Left ventricle myocardium inferior (tissue), 1 donor: ENCODE data around the gene TEX264. TPM values are rescaled to one million over a fixed set of nuclear protein-coding genes. Genes with fewer than 3 reads are reported as not detected.

Experiments used
- DNase-seq: peaks from one replicate; pipeline ENCODE4 v3.0.0-alpha.2; 2020
- H3K27ac ChIP-seq: fragments of 200-600 bp; replicated peaks from 2 replicates; pipeline ENCODE4 v1.8.0; 2021
- H3K27me3 ChIP-seq: fragments of 200-600 bp; 2 replicates; pipeline ENCODE4 v1.8.0; 2021; ENCODE audit warnings: low read depth
- H3K36me3 ChIP-seq: fragments of 200-600 bp; 2 replicates; pipeline ENCODE4 v1.8.0; 2021
- H3K4me1 ChIP-seq: fragments of 200-600 bp; 2 replicates; pipeline ENCODE4 v1.8.0; 2021
- H3K4me3 ChIP-seq: fragments of 200-600 bp; 2 replicates; pipeline ENCODE4 v1.8.0; 2021; ENCODE audit warnings: mild to moderate bottlenecking, moderate library complexity
- H3K9me3 ChIP-seq: fragments of 200-600 bp; replicated peaks from 2 replicates; pipeline ENCODE4 v1.8.0; 2021
- intact Hi-C: fragments of 100-400 bp; cut with micrococcal nuclease; formaldehyde crosslinking; loops from one replicate; pipeline ENCODE4 v1.11.0; 2022
- total RNA-seq: library from RNA; stranded (reverse); fragmentation: NEBNext Ultra II Directional; extraction: Animal tissue kit (Norgen Biotek cat#: 25700); gene quantifications from one replicate; pipeline ENCODE4 v1.2.1, GENCODE V29; 2021
- TF ChIP-seq, protein P1 (sequence below): fragments of 200-600 bp; IDR thresholded peaks from 2 replicates; pipeline ENCODE4 v1.8.0; 2021; ENCODE audit warnings: antibody characterized with exemption, mild to moderate bottlenecking, borderline replicate concordance
- donor health status: DM: no; HTN: yes; CAD: no; lungs with severe emphysema.

Gene TEX264
- total RNA-seq, 1 donor from 2014 or later: 33.9 TPM

DNA sequence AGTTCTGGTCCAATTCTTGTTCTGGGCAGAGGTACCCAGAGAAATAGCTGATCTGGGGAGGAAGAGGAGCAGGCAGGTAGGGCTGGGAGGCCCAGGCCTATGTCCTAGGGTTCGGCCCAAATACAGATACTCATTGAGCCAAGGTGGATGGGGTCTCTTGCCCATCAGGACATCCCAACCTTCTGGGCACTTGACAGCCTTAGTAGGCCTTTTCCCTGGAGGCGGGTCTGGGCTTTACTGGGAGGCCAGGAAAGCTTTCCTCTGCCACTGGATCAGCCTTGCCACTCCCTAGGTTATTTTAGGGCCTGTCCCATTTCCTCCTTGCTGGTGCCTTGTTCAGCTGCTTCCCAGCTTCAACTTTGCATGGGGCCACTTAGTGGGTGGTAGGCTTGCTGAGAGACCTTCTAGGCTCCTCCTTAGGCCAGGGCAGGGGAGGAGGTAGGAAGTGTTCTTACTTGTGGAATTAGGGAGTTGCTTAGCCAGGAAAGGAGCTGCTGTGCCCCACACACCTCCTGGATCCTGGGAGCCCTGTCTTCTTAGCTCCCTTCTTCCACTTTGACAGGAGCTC is 9.7 kb downstream of the TEX264 start:
- intact Hi-C loops: no loop called here
- H3K27ac ChIP-seq: peak overlapping the region; percentile 60
- H3K9me3 ChIP-seq: no peaks in the 10 kb centered on the region
- no peak for DNase-seq
- TF ChIP-seq, protein P1, sequence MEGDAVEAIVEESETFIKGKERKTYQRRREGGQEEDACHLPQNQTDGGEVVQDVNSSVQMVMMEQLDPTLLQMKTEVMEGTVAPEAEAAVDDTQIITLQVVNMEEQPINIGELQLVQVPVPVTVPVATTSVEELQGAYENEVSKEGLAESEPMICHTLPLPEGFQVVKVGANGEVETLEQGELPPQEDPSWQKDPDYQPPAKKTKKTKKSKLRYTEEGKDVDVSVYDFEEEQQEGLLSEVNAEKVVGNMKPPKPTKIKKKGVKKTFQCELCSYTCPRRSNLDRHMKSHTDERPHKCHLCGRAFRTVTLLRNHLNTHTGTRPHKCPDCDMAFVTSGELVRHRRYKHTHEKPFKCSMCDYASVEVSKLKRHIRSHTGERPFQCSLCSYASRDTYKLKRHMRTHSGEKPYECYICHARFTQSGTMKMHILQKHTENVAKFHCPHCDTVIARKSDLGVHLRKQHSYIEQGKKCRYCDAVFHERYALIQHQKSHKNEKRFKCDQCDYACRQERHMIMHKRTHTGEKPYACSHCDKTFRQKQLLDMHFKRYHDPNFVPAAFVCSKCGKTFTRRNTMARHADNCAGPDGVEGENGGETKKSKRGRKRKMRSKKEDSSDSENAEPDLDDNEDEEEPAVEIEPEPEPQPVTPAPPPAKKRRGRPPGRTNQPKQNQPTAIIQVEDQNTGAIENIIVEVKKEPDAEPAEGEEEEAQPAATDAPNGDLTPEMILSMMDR: no peak
- H3K36me3 ChIP-seq: peaks cover 23% of the 10 kb centered on the region
- H3K4me3 ChIP-seq: no peak overlapping the region
- peaks cover 93% of the 10 kb centered on the region for H3K4me1 ChIP-seq
- no peaks in the 10 kb centered on the region for H3K27me3 ChIP-seq

DNA sequence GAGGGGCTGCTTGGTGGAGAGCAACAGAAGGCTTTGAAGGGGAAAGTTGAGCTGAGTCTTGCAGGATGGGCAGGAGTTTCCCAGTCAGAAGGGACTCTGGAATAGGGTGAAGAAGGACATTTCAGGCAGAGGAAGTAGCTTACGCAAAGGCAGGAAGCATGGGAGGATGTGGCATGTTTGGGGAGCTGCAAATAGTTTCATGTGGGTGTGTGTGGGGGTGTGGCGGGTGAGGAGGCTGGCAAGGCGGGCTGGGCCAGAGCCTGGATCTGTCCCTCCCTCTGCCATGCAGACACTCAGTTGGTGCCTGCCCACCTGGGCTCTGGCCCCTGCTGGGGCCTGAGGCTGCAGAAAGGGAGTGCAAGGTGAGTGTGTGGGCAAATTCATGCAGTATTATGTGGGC is 10.4 kb downstream of the TEX264 start:
- H3K4me1 ChIP-seq: peaks cover 97% of the 10 kb centered on the region
- intact Hi-C loops: no loop called here

DNA sequence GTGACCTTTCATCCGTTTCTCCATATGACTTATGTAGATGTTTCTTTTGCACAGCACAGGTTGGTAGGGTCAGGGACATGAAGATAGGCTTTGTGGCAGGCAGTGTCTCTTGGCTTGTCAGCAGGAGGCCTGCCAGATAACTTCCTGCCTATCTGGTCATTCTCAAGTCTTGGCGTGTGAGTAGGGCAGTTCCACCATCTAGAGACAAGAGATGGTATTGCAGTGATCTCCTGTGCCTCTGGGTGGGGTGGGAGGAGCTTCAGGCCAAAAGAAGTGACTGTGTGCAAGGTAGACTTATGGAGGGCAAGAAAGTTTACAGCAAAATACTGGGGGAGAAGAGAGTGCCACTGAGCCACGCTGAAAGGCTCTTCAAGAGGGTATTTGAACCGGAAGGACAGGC is 11.0 kb downstream of the TEX264 start:
- TF ChIP-seq, protein P1: peak; percentile 88
- Histone ChIP-seq H3K9me3 (no peaks in the 10 kb centered on the region), H3K27ac (peak overlapping the region; percentile 60), H3K36me3 (peaks cover 20% of the 10 kb centered on the region), H3K27me3 (no peaks in the 10 kb centered on the region), H3K4me1 (peaks cover 97% of the 10 kb centered on the region), H3K4me3 (no peak overlapping the region)
- intact Hi-C loops: no loop called here
- peak; percentile 44 for DNase-seq

More for the DNA sequence above, 10.4 kb downstream of the TEX264 start:
- no peak overlapping the region for H3K4me3 ChIP-seq
- DNase-seq: peak; percentile 43
- TF ChIP-seq, protein P1: no peak
- peak overlapping the region; percentile 60 for H3K27ac ChIP-seq
- peaks cover 23% of the 10 kb centered on the region for H3K36me3 ChIP-seq
- H3K9me3 ChIP-seq: no peaks in the 10 kb centered on the region
- no peaks in the 10 kb centered on the region for H3K27me3 ChIP-seq

DNA sequence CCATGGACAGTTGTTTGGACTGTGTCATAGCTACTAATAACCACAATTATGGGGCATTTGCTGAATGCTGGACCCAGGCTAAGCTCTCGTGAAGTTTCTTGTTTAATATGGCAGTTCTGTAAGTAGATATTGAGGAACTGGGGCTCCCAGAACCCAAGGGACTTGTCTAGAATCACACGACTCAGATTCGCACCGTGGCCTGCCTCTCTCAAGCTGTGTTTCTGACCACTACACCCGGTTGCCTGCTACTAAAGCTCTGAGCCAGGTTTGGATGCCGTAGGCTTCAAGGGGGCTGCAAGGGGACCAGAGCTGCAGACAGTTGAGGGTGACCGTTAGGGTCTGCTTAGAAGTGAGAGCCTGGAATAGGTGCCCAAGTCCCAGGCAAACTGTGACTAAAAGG is 11.5 kb downstream of the TEX264 start:
- Histone ChIP-seq H3K4me1 (peaks cover 97% of the 10 kb centered on the region), H3K36me3 (peaks cover 19% of the 10 kb centered on the region), H3K4me3 (no peak overlapping the region), H3K9me3 (no peaks in the 10 kb centered on the region), H3K27me3 (no peaks in the 10 kb centered on the region), H3K27ac (peak overlapping the region; percentile 60)
- intact Hi-C loops: no loop called here
- no peak for DNase-seq
- TF ChIP-seq, protein P1: no peak

DNA sequence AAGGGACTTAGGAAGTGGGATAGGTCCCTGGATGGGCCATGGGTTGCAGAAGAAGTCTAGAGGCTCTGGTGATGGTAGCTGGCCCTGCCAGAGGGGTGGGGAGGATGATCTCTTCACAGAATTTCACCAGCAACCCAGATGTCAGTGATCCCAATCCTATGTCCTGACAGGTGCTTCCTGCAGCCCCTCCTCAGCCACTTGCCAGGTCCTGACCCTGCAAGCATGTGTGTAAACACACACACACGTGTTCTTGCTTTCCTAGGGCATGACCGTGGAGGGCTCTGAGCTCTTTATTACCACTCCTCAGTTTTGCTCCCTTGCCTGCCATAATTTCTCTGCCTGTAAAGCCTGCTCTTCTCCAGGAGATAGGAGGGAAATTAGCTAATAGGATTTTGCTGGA is 12.5 kb downstream of the TEX264 start:
- intact Hi-C loops: no loop called here
- peak overlapping the region; percentile 89 for H3K27ac ChIP-seq
- no peak overlapping the region for H3K4me3 ChIP-seq
- H3K4me1 ChIP-seq: peaks cover 95% of the 10 kb centered on the region
- TF ChIP-seq, protein P1: no peak
- H3K36me3 ChIP-seq: peaks cover 14% of the 10 kb centered on the region
- no peak for DNase-seq
- no peaks in the 10 kb centered on the region for H3K9me3 ChIP-seq
- no peaks in the 10 kb centered on the region for H3K27me3 ChIP-seq
